Stimulated activated effector memory CD8-positive, alpha-beta T cell treated with anti-CD3 and anti-CD28 coated beads, Interleukin-12 subunit alpha, Interleukin-12 subunit beta, amount 100 ng/mL, for 72 hours (primary cell): ENCODE results near the gene JAKMIP2.
"Not testable (repeated sequence)": the region's sequence is repeated elsewhere in the genome, so short reads cannot be mapped to it uniquely, and the experiment has no call there.

Experiments used
- ATAC-seq: fragments of 150-1000 bp; cut with Tn5 transposase; 2 replicates; pipeline ENCODE4 v1.10.0; 2021
- DNase-seq, 2 donors: peaks; one replicate each; pipeline ENCODE4 v3.0.0; 2021 to 2022; ENCODE audit warnings: low spot score in 2 of 2
- H3K27ac Mint-ChIP-seq: one replicate; pipeline ENCODE4 v1.8.0; 2022; ENCODE audit warnings: mild to moderate bottlenecking, mixed read lengths
- H3K36me3 Mint-ChIP-seq: one replicate; pipeline ENCODE4 v1.8.0; 2022; ENCODE audit warnings: mild to moderate bottlenecking, mixed read lengths
- H3K4me1 Mint-ChIP-seq: one replicate; pipeline ENCODE4 v1.8.0; 2022; ENCODE audit warnings: mixed read lengths
- H3K4me3 Mint-ChIP-seq: one replicate; pipeline ENCODE4 v1.8.0; 2022; ENCODE audit warnings: mild to moderate bottlenecking, mixed read lengths
- H3K9me3 Mint-ChIP-seq: one replicate; pipeline ENCODE4 v1.8.0; 2022; ENCODE audit warnings: mixed read lengths

JAKMIP2 gene

DNA sequence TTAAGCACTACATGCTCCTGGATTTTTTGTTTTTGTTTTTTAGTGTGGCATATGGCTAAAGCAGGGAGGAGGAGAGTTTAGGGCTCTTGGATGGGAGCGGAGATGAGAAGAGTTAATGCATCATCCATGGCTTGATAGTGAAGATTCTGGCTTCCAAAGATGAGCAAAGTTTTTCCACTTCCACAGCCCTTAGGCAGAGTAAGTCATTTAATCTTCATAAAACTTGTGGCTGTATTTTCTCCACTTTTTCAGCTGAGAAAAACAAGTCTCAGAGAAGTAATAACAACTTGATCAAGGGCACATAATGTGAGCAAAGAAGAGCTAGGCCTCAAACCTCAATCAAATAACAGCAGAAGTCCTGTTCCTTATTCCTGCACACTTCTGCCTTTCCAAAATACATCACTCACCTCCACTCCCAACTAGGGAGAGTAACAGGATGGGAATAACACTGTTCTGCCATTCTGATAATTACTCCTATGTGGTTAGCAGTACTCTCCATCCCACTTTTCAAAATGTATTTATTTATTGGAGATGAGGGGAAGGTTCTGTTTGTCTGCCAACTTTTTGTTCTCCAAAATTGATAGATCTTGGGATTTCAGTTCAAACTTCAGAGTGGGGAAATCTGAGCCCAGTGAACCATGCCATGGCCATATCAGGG lies 218.9 kb downstream of the JAKMIP2 start:
- ATAC-seq, result no peak
- no peak overlapping the region for H3K27ac Mint-ChIP-seq
- no peak for DNase-seq
- no peaks in the 10 kb centered on the region for H3K9me3 Mint-ChIP-seq
- no peak overlapping the region for H3K4me3 Mint-ChIP-seq
- H3K36me3 Mint-ChIP-seq, result no peaks in the 10 kb centered on the region
- no peaks in the 10 kb centered on the region for H3K4me1 Mint-ChIP-seq

GRCh38 chr5:147561435-147561834 lies 221.1 kb downstream of the JAKMIP2 start:
- no peak overlapping the region for H3K27ac Mint-ChIP-seq
- no peaks in the 10 kb centered on the region for H3K4me1 Mint-ChIP-seq
- no peak overlapping the region for H3K4me3 Mint-ChIP-seq
- DNase-seq, result no peak
- no peaks in the 10 kb centered on the region for H3K36me3 Mint-ChIP-seq
- ATAC-seq, result no peak
- no peaks in the 10 kb centered on the region for H3K9me3 Mint-ChIP-seq

- Mint-ChIP-seq H3K4me3 (no peak overlapping the region), H3K36me3 (no peaks in the 10 kb centered on the region), H3K4me1 (no peaks in the 10 kb centered on the region), H3K9me3 (no peaks in the 10 kb centered on the region), H3K27ac (no peak overlapping the region)
- DNase-seq, result no peak
- no peak for ATAC-seq
Measured at GRCh38 chr5:147560718-147561331, 221.7 kb downstream of the JAKMIP2 start.

DNA sequence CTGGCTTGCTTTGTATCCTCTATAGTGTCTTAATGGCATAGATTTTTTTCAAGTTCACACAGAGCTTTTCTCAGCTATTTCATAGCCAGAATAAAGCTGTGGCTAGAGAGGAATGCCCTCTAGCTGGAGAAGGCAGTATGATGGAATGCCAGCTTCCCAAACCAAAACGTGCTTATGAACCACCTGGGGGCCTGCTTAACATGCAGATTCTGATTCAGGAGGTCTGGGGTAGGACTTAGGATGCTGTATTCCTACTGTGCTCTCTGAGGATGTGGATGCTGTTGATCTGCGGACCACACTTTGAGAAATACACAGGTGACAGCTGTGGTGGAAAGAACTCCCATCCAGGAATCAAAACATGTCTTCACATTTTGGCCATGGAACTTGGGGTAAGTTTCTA lies 222.8 kb downstream of the JAKMIP2 start:
- no peak overlapping the region for H3K4me3 Mint-ChIP-seq

GRCh38 chr5:147558826-147559225 lies 223.7 kb downstream of the JAKMIP2 start:
- H3K4me1 Mint-ChIP-seq, result no peaks in the 10 kb centered on the region
- H3K36me3 Mint-ChIP-seq, result no peaks in the 10 kb centered on the region
- ATAC-seq (peak; percentile 37), DNase-seq (no peak)
- no peak overlapping the region for H3K27ac Mint-ChIP-seq
- H3K9me3 Mint-ChIP-seq, result no peaks in the 10 kb centered on the region
- H3K4me3 Mint-ChIP-seq, result no peak overlapping the region

More for the DNA sequence above, 222.8 kb downstream of the JAKMIP2 start:
- no peak for ATAC-seq
- Mint-ChIP-seq H3K27ac (no peak overlapping the region), H3K36me3 (no peaks in the 10 kb centered on the region), H3K9me3 (no peaks in the 10 kb centered on the region), H3K4me1 (no peaks in the 10 kb centered on the region)
- DNase-seq, result no peak

- Mint-ChIP-seq H3K36me3 (no peaks in the 10 kb centered on the region), H3K9me3 (no peaks in the 10 kb centered on the region), H3K4me1 (no peaks in the 10 kb centered on the region), H3K4me3 (no peak overlapping the region), H3K27ac (no peak overlapping the region)
- ATAC-seq (no peak), DNase-seq (no peak)
Measured at GRCh38 chr5:147557876-147558745, 224.4 kb downstream of the JAKMIP2 start.

- Mint-ChIP-seq H3K4me3 (no peak overlapping the region), H3K4me1 (no peaks in the 10 kb centered on the region), H3K9me3 (no peaks in the 10 kb centered on the region), H3K27ac (no peak overlapping the region), H3K36me3 (no peaks in the 10 kb centered on the region)
- DNase-seq (no peak), ATAC-seq (no peak)
Measured at GRCh38 chr5:147555176-147555575, 227.4 kb downstream of the JAKMIP2 start.

- Mint-ChIP-seq H3K36me3 (no peaks in the 10 kb centered on the region), H3K27ac (no peak overlapping the region)
Measured at GRCh38 chr5:147554261-147554817, 228.2 kb downstream of the JAKMIP2 start.

DNA sequence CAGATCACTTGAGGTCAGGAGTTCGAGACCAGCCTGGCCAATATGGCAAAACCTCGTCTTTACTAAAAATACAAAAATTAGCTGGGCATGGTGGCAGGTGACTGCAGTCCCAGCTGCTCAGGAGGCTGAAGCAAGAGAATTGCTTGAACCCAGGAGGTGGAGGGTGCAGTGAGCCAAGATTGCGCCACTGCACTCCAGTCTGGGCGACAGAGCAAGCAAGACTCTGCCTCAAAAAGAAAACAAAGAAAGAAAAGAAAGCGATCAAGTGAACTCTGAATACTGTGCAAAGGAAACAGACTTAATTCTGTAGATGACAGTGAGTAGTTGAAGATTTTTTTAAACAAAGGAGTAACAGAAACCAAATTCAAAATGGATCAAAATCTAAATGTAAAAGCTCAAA lies 228.7 kb downstream of the JAKMIP2 start:
- H3K4me3 Mint-ChIP-seq, H3K9me3 Mint-ChIP-seq, DNase-seq, H3K36me3 Mint-ChIP-seq, H3K27ac Mint-ChIP-seq, ATAC-seq, H3K4me1 Mint-ChIP-seq: not testable (repeated sequence)

More at GRCh38 chr5:147554261-147554817, 228.2 kb downstream of the JAKMIP2 start:
- DNase-seq (no peak), ATAC-seq (no peak)
- Mint-ChIP-seq H3K9me3 (peaks cover 2% of the 10 kb centered on the region), H3K4me3 (no peak overlapping the region), H3K4me1 (no peaks in the 10 kb centered on the region)

DNA sequence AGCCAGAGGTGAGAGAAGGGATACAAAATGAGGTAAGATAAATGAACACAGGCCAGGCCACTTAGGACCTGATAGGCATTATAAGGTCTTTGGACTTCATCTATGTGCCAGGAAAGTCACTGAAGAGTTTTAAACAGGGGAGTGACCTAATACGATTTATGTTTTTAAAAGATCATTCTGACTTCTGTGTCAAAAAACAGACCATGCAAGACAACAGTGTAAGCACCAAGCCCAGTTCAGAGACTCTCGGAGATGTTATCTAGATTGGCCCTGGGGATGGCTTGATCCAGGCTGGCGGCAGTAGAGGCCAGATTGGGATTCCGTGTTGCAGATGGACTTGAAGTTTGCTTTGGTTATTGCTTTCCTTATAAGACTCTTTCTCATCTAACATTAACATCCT lies 229.6 kb downstream of the JAKMIP2 start:
- ATAC-seq, result no peak

DNA sequence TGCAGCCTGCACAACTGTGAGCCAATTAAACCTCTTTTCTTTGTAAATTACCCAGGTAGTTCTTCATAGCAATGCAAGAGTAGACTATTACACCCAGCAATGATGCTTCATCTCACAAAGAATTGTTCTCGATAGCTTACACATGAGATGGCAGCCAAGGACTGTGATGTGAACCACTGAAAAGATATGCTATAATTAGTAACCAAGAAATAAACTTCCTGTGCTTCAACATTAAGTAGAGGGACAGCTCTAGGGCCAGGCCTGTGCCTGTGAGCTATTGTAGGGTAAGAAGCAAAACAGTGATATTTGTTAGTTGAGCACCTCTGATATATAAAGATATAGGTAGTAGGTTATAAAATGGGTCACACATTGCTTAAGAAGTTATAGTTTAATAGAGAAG lies 230.9 kb downstream of the JAKMIP2 start:
- Mint-ChIP-seq H3K4me1 (no peaks in the 10 kb centered on the region), H3K36me3 (no peaks in the 10 kb centered on the region), H3K4me3 (no peak overlapping the region), H3K9me3 (peaks cover 3% of the 10 kb centered on the region), H3K27ac (no peak overlapping the region)
- ATAC-seq, result no peak
- DNase-seq, result no peak

More for the DNA sequence above, 229.6 kb downstream of the JAKMIP2 start:
- H3K36me3 Mint-ChIP-seq, result no peaks in the 10 kb centered on the region
- DNase-seq, result no peak
- no peaks in the 10 kb centered on the region for H3K4me1 Mint-ChIP-seq
- H3K27ac Mint-ChIP-seq, result no peak overlapping the region
- H3K4me3 Mint-ChIP-seq, result no peak overlapping the region
- peaks cover 3% of the 10 kb centered on the region for H3K9me3 Mint-ChIP-seq

DNA sequence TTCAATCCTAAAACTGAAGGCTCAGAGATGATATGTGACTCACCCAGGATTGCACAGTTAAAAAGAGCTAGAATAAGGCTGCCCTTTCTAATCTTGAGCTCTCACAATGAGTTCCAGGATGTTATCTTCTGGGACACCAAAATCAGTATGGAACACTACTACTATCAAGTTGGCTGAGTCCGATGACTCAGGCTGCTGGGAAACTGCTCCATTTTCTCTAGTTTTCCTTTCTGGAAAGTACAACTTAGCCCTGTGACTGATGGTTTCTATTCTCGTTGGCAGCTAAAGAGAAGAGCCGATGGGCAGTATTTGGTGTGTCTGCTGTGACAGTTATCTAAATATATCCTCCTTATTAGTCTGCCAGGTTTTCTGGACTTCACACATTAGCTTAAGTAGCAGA lies 234.8 kb downstream of the JAKMIP2 start:
- Mint-ChIP-seq H3K9me3 (peaks cover 3% of the 10 kb centered on the region), H3K36me3 (no peaks in the 10 kb centered on the region), H3K4me3 (no peak overlapping the region), H3K27ac (no peak overlapping the region), H3K4me1 (no peaks in the 10 kb centered on the region)
- ATAC-seq, result no peak
- no peak for DNase-seq

DNA sequence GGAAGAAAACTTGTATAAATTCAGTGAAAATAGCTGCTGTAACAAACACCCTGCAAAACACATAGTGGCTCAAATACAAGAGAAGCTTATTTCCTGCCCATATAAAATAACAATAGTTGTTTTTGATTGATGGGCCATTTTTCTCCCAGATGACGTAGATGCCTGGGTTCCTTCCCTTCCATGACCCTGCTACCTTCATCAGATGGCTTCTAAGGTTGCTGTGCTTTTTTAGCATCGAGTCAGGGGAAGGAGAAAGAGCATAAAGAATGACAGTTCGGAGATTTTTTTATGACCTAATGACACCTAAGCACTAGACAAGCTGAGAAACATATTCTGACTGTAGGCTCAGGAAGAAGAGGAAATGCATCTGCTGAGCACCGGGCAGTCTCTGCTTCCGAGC lies 238.0 kb downstream of the JAKMIP2 start:
- Mint-ChIP-seq H3K9me3 (peaks cover 3% of the 10 kb centered on the region), H3K4me3 (no peak overlapping the region), H3K27ac (no peak overlapping the region), H3K36me3 (no peaks in the 10 kb centered on the region), H3K4me1 (no peaks in the 10 kb centered on the region)
- DNase-seq, result no peak
- ATAC-seq, result no peak

- Mint-ChIP-seq H3K9me3 (no peaks in the 10 kb centered on the region), H3K4me1 (no peaks in the 10 kb centered on the region), H3K36me3 (no peaks in the 10 kb centered on the region), H3K27ac (no peak overlapping the region), H3K4me3 (no peak overlapping the region)
- DNase-seq (no peak), ATAC-seq (no peak)
Measured at GRCh38 chr5:147539053-147539452, 243.5 kb downstream of the JAKMIP2 start.

GRCh38 chr5:147538236-147538635 lies 244.3 kb downstream of the JAKMIP2 start:
- H3K4me1 Mint-ChIP-seq, result no peaks in the 10 kb centered on the region
- no peak overlapping the region for H3K27ac Mint-ChIP-seq
- ATAC-seq (no peak), DNase-seq (no peak)
- no peaks in the 10 kb centered on the region for H3K36me3 Mint-ChIP-seq
- H3K4me3 Mint-ChIP-seq, result no peak overlapping the region
- H3K9me3 Mint-ChIP-seq, result no peaks in the 10 kb centered on the region
